Neural cell (in vitro differentiated cells): Measurements from ENCODE around the gene EHHADH. TPM values are rescaled to one million over a fixed set of nuclear protein-coding genes. Genes with fewer than 3 reads are reported as not detected.

ENCODE experiments used
- H2AFZ ChIP-seq: fragments of 200-600, 300-800 bp; sonication (generic), shearing (Covaris generic); 2 replicates; pipeline ENCODE4 v1.6.0; 2014; ENCODE audit warnings: low read depth, mild to moderate bottlenecking, antibody characterized with exemption, low read length, moderate library complexity
- H3F3A ChIP-seq: fragments of 200-600 bp; shearing (Covaris generic); 2 replicates; pipeline ENCODE4 v1.6.1; 2016; ENCODE audit warnings: mild to moderate bottlenecking, moderate library complexity, mixed read lengths, antibody characterized with exemption, low read length; ENCODE audit not compliant: insufficient read depth, poor library complexity, severe bottlenecking
- H3K27ac ChIP-seq: fragments of 200-600, 300-800 bp; sonication (generic), shearing (Covaris generic); 2 replicates; pipeline ENCODE4 v1.5.1; 2014; ENCODE audit warnings: mild to moderate bottlenecking, low read length, moderate library complexity
- H3K27me3 ChIP-seq: fragments of 300-800, 200-600 bp; sonication (generic), shearing (Covaris generic); 2 replicates; pipeline ENCODE4 v1.6.0; 2014; ENCODE audit warnings: mild to moderate bottlenecking, low read depth, low read length, moderate library complexity; ENCODE audit not compliant: insufficient read depth
- H3K36me3 ChIP-seq: fragments of 300-800, 200-600 bp; sonication (generic), shearing (Covaris generic); 2 replicates; pipeline ENCODE4 v1.5.1; 2014; ENCODE audit warnings: mild to moderate bottlenecking, antibody characterized with exemption, low read length, moderate library complexity; ENCODE audit not compliant: insufficient read depth
- H3K4me2 ChIP-seq: fragments of 300-800, 200-600 bp; sonication (generic), shearing (Covaris generic); 2 replicates; pipeline ENCODE4 v1.6.0; 2014; ENCODE audit warnings: mild to moderate bottlenecking, low read length
- H3K4me3 ChIP-seq: fragments of 300-800, 200-600 bp; sonication (generic), shearing (Covaris generic); 2 replicates; pipeline ENCODE4 v1.5.1; 2014; ENCODE audit warnings: mild to moderate bottlenecking, low read length, moderate library complexity
- H3K79me2 ChIP-seq: fragments of 200-600 bp; shearing (Covaris generic); replicated peaks from 2 replicates; pipeline ENCODE4 v1.6.0; 2014; ENCODE audit warnings: mild to moderate bottlenecking, low read length, moderate library complexity; ENCODE audit not compliant: insufficient read depth
- H3K9ac ChIP-seq: fragments of 300-800, 200-600 bp; sonication (generic), shearing (Covaris generic); 2 replicates; pipeline ENCODE4 v1.6.1; 2016; ENCODE audit warnings: mild to moderate bottlenecking, low read length, mixed read lengths
- H3K9me2 ChIP-seq: fragments of 200-600 bp; shearing (Covaris generic); 2 replicates; pipeline ENCODE4 v1.6.1; 2016; ENCODE audit warnings: mild to moderate bottlenecking, low read length, mixed read lengths; ENCODE audit not compliant: insufficient read depth
- H3K9me3 ChIP-seq: fragments of 200-600, 300-800 bp; sonication (generic), shearing (Covaris generic); 2 replicates; pipeline ENCODE4 v1.6.1; 2016; ENCODE audit warnings: mild to moderate bottlenecking, mixed run types, low read length, moderate library complexity, mixed read lengths
- H4K20me1 ChIP-seq: fragments of 200-600 bp; shearing (Covaris generic); 2 replicates; pipeline ENCODE4 v1.6.1; 2016; ENCODE audit warnings: mild to moderate bottlenecking, mixed run types; ENCODE audit not compliant: insufficient read depth
- CTCF ChIP-seq: fragments of 450-650 bp; IDR thresholded peaks from 2 replicates; pipeline ENCODE4 v1.5.1; 2014; ENCODE audit warnings: antibody characterized with exemption, mild to moderate bottlenecking, moderate library complexity; ENCODE audit not compliant: poor library complexity, severe bottlenecking
- EP300 ChIP-seq: fragments of 450-650 bp; conservative IDR thresholded peaks from 2 replicates; pipeline ENCODE4 v1.6.1; 2014; ENCODE audit warnings: antibody characterized with exemption, mild to moderate bottlenecking, moderate library complexity; ENCODE audit not compliant: poor library complexity, severe bottlenecking
- EZH2 ChIP-seq: fragments of 200-600, 300-800 bp; shearing (Covaris generic), sonication (generic); IDR thresholded peaks from 2 replicates; pipeline ENCODE4 v1.6.1; 2014; ENCODE audit warnings: antibody characterized with exemption, low read length, borderline replicate concordance, mild to moderate bottlenecking; ENCODE audit not compliant: insufficient read depth, poor library complexity, severe bottlenecking
- MXI1 ChIP-seq: fragments of 450-650 bp; conservative IDR thresholded peaks from 2 replicates; pipeline ENCODE4 v1.6.1; 2014; ENCODE audit warnings: antibody characterized with exemption, mild to moderate bottlenecking; ENCODE audit not compliant: poor library complexity, severe bottlenecking
- POLR2AphosphoS5 ChIP-seq: IDR thresholded peaks from 2 replicates; pipeline ENCODE4 v1.6.1; 2012
- RAD21 ChIP-seq: fragments of 450-650 bp; conservative IDR thresholded peaks from 2 replicates; pipeline ENCODE4 v1.6.1; 2014; ENCODE audit warnings: antibody characterized with exemption, mild to moderate bottlenecking, moderate library complexity
- REST ChIP-seq: IDR thresholded peaks from 2 replicates; pipeline ENCODE4 v1.6.1; 2012; ENCODE audit warnings: borderline replicate concordance
- SMC3 ChIP-seq: fragments of 450-650 bp; conservative IDR thresholded peaks from 2 replicates; pipeline ENCODE4 v1.6.1; 2014; ENCODE audit warnings: antibody characterized with exemption, mild to moderate bottlenecking, moderate library complexity; ENCODE audit not compliant: poor library complexity
- TAF1 ChIP-seq: IDR thresholded peaks from 2 replicates; pipeline ENCODE4 v1.6.1; 2012; ENCODE audit warnings: low read depth
- polyA plus RNA-seq: library from polyadenylated mRNA; depleted of rRNA; stranded (reverse); fragments of >200 nt; gene quantifications from 2 replicates; pipeline ENCODE4 v1.2.3, GENCODE V29; 2014

Gene EHHADH
- polyA plus RNA-seq, 1 donor from 2014 or later, result 2.0 TPM

- Histone ChIP-seq H3K79me2 (no peaks in the 10 kb centered on the region), H3F3A (no peaks in the 10 kb centered on the region), H3K9me3 (no peaks in the 10 kb centered on the region), H3K27me3 (no peaks in the 10 kb centered on the region), H3K9ac (no peak overlapping the region), H3K36me3 (no peaks in the 10 kb centered on the region), H3K4me2 (no peak overlapping the region), H3K9me2 (no peaks in the 10 kb centered on the region), H2AFZ (no peak overlapping the region), H3K27ac (no peak overlapping the region), H3K4me3 (no peak overlapping the region), H4K20me1 (no peaks in the 10 kb centered on the region)
- TF ChIP-seq REST, result no peak
These were observed 78.4 kb downstream of the EHHADH start for GRCh38 chr3:185175370-185175987.

- TF ChIP-seq SMC3 (no peak), TAF1 (no peak), POLR2AphosphoS5 (no peak), EP300 (no peak), EZH2 (no peak), CTCF (no peak), MXI1 (no peak), RAD21 (no peak), REST (no peak)
- Histone ChIP-seq H2AFZ (no peak overlapping the region), H3K79me2 (no peaks in the 10 kb centered on the region), H3K27ac (no peak overlapping the region), H3K27me3 (no peaks in the 10 kb centered on the region), H3K9ac (no peak overlapping the region), H3K36me3 (no peaks in the 10 kb centered on the region), H3K4me2 (no peak overlapping the region), H3F3A (no peaks in the 10 kb centered on the region), H4K20me1 (no peaks in the 10 kb centered on the region), H3K4me3 (no peak overlapping the region), H3K9me2 (no peaks in the 10 kb centered on the region), H3K9me3 (no peaks in the 10 kb centered on the region)
These were observed 81.5 kb downstream of the EHHADH start for GRCh38 chr3:185172086-185173049.
